ENCODE data around the gene TBL1X. TPM values are rescaled to one million over a fixed set of nuclear protein-coding genes. Genes with fewer than 3 reads are reported as not detected.

TBL1X gene
- total and polyA plus RNA-seq, 2 of the 13 experiments (the other 11 are each of a cell fraction or from before 2014, with no cell fraction given), result 17.6 to 19.9 TPM

DNA sequence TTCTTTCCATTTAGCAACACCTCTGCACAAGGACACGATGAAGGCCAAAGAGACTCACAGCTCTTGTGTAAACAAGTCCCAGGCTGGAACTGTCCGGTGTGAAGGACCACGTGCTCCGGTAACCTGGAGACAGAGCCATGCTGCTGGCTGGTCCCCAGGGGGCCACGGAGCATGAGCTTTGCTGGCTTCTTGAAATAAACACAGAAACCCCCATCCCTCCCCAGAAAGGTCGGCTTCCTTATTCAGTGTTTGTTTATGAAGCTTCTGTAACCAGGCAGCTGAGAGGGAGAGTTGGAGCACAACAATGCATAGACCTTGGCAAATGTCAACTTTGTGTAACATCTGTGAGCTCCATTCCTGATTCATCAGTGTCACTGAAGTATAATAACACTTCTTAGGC, 191.4 kb downstream of the TBL1X start (continued):
- TF ChIP-seq ZNF839 (CRISPR knock-in tag; IDR thresholded peaks at IDR 0.05; ENCODE audit: borderline replicate concordance), result no peak
- TF ChIP-seq SP4 (CRISPR knock-in tag; IDR thresholded peaks at IDR 0.05), result no peak
- peak; percentile 49; the same call in 1 of the 2 replicates for TF ChIP-seq CEBPB (IDR thresholded peaks at IDR 0.05; ENCODE audit: borderline replicate concordance, low read depth, low read length)
- no peak for TF ChIP-seq HNRNPH1 (optimal IDR thresholded peaks at IDR 0.05; ENCODE audit: low read depth, low read length)
- peak; percentile 71; the same call in 1 of the 2 replicates for TF ChIP-seq MYC (CRISPR knock-in tag; IDR thresholded peaks at IDR 0.05; ENCODE audit: borderline replicate concordance)
- TF ChIP-seq MXI1 (IDR thresholded peaks at IDR 0.05; ENCODE audit: borderline replicate concordance, low read depth, low read length), result peak; percentile 45; the same call in 1 of the 3 replicates
- TF ChIP-seq PAXIP1 (CRISPR knock-in tag; conservative IDR thresholded peaks at IDR 0.05), result no peak
- TF ChIP-seq GATA4 (IDR thresholded peaks at IDR 0.05; ENCODE audit: borderline replicate concordance, low read depth), result no peak
- no peak for TF ChIP-seq CREM (IDR thresholded peaks at IDR 0.05)
- no peak for TF ChIP-seq CREM (CRISPR knock-in tag; IDR thresholded peaks at IDR 0.05)
- TF ChIP-seq BCL3 (CRISPR knock-in tag; IDR thresholded peaks at IDR 0.05), result no peak
- TF ChIP-seq RBM22 (optimal IDR thresholded peaks at IDR 0.05; ENCODE audit: low read length), result no peak
- no peak for TF ChIP-seq FOXM1 (CRISPR knock-in tag; IDR thresholded peaks at IDR 0.05)
- no peak for TF ChIP-seq TARDBP (CRISPR knock-in tag; IDR thresholded peaks at IDR 0.05)
- no peak for TF ChIP-seq MED8 (CRISPR knock-in tag; IDR thresholded peaks at IDR 0.05; ENCODE audit: insufficient replicate concordance)
- TF ChIP-seq, protein P1, sequence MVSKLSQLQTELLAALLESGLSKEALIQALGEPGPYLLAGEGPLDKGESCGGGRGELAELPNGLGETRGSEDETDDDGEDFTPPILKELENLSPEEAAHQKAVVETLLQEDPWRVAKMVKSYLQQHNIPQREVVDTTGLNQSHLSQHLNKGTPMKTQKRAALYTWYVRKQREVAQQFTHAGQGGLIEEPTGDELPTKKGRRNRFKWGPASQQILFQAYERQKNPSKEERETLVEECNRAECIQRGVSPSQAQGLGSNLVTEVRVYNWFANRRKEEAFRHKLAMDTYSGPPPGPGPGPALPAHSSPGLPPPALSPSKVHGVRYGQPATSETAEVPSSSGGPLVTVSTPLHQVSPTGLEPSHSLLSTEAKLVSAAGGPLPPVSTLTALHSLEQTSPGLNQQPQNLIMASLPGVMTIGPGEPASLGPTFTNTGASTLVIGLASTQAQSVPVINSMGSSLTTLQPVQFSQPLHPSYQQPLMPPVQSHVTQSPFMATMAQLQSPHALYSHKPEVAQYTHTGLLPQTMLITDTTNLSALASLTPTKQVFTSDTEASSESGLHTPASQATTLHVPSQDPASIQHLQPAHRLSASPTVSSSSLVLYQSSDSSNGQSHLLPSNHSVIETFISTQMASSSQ (IDR thresholded peaks at IDR 0.05; ENCODE audit: low read depth), result no peak
- TF ChIP-seq, protein P1 (CRISPR knock-in tag; IDR thresholded peaks at IDR 0.05; ENCODE audit: borderline replicate concordance), result no peak
- no peak for TF ChIP-seq ZNF276 (CRISPR knock-in tag; IDR thresholded peaks at IDR 0.05; ENCODE audit: low read depth)
- peak; percentile 26; the same call in 1 of the 2 replicates for TF ChIP-seq GATAD2A (CRISPR knock-in tag; IDR thresholded peaks at IDR 0.05)
- peak; percentile 48; the same call in 1 of the 2 replicates for TF ChIP-seq FOXK2 (IDR thresholded peaks at IDR 0.05)
- no peak for TF ChIP-seq ZNF577 (CRISPR knock-in tag; IDR thresholded peaks at IDR 0.05; ENCODE audit: borderline replicate concordance, low read depth)
- TF ChIP-seq FOXA3 (CRISPR knock-in tag; IDR thresholded peaks at IDR 0.05), result peak; percentile 71
